Muscle of arm (tissue), 12 donors: ENCODE measurements around the gene SYNDIG1L. TPM values are rescaled to one million over a fixed set of nuclear protein-coding genes. Genes with fewer than 3 reads are reported as not detected.

Source experiments
- DNase-seq: peaks from one replicate; pipeline ENCODE4 v3.0.0-alpha.2; 2013
- polyA plus RNA-seq, 12 donors: library from polyadenylated mRNA; unstranded; fragments of 120-200 nt; gene quantifications; one replicate each; pipeline ENCODE4 v1.2.1, GENCODE V29; 2013; ENCODE audit not compliant: insufficient read length in 12 of 12

The SYNDIG1L gene
- polyA plus RNA-seq, 12 donors = 0.08 to 0.11 TPM; not detected in 10

DNA sequence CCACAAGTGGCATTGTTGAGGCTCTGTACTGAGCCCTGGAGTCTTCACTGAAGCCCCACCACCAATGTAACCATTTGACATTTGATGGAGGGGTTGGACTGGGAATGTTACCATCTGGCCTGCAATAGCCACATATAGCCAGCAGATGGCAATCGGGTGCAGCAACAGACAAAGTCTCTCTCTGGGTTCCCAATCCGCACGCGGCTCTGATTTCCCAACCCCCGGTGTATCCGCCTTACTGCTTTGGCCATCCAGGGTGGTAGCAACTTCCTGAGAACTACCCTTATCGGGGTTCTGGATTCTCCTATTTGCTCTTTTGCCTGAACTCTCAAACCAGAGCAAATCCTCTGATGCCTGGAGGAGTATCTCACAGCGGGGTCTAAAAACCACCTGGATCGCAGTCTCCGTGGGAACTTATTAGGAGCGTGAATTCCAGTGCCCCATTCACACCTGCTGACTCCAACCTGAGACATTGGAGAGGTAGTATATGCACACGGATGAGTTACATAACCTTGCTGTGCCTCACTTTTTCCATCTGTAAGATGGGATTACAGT, 63.6 kb downstream of the SYNDIG1L start:
- peak; percentile 70 for DNase-seq

DNA sequence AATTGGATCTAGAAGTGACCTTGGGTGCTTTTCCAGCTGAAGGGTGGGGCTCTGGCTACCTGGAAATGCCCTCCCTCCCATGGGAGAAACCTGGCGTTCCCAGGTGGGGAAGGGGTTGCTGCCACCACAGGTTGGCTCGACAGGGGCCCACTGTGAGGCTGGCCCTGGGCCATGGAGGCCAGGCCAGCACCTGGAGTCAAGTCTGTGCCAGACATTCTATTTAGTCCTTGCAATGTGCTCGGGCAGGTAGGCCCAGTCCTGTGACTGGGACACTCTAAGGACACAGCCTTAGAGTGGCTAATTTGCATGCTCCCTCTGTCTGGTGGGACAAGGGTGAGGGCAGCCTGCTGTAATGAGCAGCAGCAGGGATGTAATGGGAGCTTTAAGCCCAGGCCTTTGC, 65.8 kb downstream of the SYNDIG1L start:
- DNase-seq = no peak

DNA sequence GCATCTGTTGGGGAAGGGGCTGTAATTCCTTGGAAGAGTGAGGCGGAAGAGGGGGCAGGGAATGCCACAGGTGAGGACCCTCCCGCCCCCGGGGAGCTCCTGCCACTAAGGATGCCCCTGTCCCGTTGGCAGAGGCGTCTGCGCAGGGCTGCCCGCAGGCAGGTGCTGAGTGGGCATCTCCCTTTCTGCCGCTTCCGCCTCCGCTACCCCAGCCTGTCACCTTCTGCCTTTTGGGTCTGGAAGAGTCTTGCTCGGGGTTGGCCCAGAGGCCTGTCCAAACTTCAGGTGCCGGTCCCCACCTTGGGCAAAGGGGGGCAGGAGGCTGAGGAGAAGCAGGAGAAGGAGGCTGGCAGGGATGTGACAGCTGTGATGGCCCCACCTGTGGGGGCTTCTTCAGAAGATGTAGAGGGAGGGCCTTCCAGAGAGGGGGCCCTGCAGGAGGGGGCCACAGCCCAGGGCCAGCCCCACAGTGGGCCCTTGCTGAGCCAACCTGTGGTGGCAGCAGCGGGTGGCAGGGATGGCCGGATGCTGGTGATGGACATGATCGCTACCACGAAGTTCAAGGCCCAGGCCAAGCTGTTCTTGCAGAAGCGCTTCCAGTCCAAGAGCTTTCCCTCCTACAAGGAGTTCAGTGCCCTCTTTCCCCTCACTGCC, 67.7 kb downstream of the SYNDIG1L start:
- no peak for DNase-seq

DNA sequence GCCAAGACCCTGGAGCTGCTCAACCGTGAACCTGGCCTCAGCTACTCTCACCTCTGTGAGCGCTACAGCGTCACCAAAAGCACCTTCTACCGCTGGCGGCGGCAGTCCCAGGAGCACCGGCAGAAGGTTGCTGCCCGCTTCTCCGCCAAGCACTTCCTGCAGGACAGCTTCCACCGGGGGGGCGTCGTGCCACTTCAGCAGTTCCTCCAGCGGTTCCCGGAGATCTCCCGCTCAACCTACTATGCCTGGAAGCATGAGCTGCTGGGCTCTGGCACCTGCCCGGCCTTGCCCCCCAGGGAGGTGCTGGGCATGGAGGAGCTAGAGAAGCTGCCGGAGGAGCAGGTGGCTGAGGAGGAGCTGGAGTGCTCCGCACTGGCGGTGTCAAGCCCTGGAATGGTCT, 68.4 kb downstream of the SYNDIG1L start:
- no peak for DNase-seq

DNA sequence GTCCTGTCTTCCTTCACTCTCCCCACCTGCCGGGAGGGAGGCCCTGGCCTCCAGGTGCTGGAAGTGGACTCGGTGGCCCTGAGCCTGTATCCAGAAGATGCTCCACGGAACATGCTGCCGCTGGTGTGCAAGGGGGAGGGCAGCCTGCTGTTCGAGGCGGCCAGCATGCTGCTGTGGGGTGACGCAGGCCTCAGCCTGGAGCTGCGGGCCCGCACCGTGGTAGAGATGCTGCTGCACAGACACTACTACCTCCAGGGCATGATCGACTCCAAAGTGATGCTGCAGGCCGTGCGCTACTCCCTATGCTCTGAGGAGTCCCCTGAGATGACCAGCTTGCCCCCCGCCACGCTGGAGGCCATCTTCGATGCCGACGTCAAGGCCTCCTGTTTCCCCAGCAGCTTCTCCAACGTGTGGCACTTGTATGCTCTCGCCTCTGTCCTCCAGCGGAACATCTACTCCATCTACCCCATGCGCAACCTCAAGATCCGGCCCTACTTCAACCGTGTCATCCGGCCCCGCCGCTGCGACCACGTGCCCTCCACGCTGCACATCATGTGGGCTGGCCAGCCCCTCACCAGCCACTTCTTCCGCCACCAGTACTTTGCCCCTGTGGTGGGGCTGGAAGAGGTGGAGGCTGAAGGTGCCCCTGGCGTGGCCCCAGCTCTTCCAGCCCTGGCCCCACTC, 69.0 kb downstream of the SYNDIG1L start:
- DNase-seq = no peak

Other genes with a start within 250 kb of the SYNDIG1L start
- not detected for gene VSX2, start 186.8 kb downstream of the SYNDIG1L start, polyA plus RNA-seq
- gene ABCD4, start 123.3 kb downstream of the SYNDIG1L start, polyA plus RNA-seq = 10 to 100 TPM in 11 of 12 donors, not detected in 1; 42.6 to 84.9 (median 55.7) TPM
- gene VRTN, start 77.7 kb downstream of the SYNDIG1L start, polyA plus RNA-seq = under 1 TPM in 3 of 12 donors, not detected in 9; 0.21 to 0.47 (median 0.26) TPM
- gene NPC2, start 67.1 kb upstream of the SYNDIG1L start, polyA plus RNA-seq = 100 to 1,000 TPM in 6 of 12 donors, 10 to 100 TPM in 5, not detected in 1; 74.3 to 157 (median 106) TPM
- gene ISCA2, start 67.6 kb upstream of the SYNDIG1L start, polyA plus RNA-seq = 10 to 100 TPM in 11 of 12 donors, not detected in 1; 18.4 to 39.8 (median 24.3) TPM
- 10 to 100 TPM in 3 of 12 donors, 1 to 10 TPM in 8, not detected in 1; 6.2 to 15.2 (median 8.1) TPM for gene LTBP2, start 186.0 kb upstream of the SYNDIG1L start, polyA plus RNA-seq